HL-60/S4 (cell line): ENCODE data around the gene SLC25A21.

ENCODE experiments used
- in situ Hi-C: fragments of 300-500 bp; cut with MboI; formaldehyde crosslinking; loops from 2 replicates; pipeline ENCODE4 v1.14.3; 2022; ENCODE audit warnings: low sequenced_read_pairs

The SLC25A21 gene

GRCh38 chr14:37054144-37054543 is 118.3 kb downstream of the SLC25A21 start:
- in situ Hi-C loops = no loop called here

- in situ Hi-C loops = no loop called here
Measured at GRCh38 chr14:37051680-37052079, 120.7 kb downstream of the SLC25A21 start.

- in situ Hi-C loops = no loop called here
Measured at GRCh38 chr14:37051153-37051552, 121.3 kb downstream of the SLC25A21 start.

- in situ Hi-C loops = no loop called here
Measured at GRCh38 chr14:37048666-37049071, 123.7 kb downstream of the SLC25A21 start.

- in situ Hi-C loops = no loop called here
Measured at GRCh38 chr14:37047996-37048395, 124.4 kb downstream of the SLC25A21 start.

GRCh38 chr14:37047226-37047625 is 125.2 kb downstream of the SLC25A21 start:
- in situ Hi-C loops = no loop called here

- in situ Hi-C loops = no loop called here
Measured at GRCh38 chr14:37046815-37047214, 125.6 kb downstream of the SLC25A21 start.

GRCh38 chr14:37045340-37046061 is 126.9 kb downstream of the SLC25A21 start:
- in situ Hi-C loops = no loop called here

- in situ Hi-C loops = no loop called here
Measured at GRCh38 chr14:37037636-37038387, 134.6 kb downstream of the SLC25A21 start.

- in situ Hi-C loops = no loop called here
Measured at GRCh38 chr14:37036669-37037341, 135.6 kb downstream of the SLC25A21 start.

GRCh38 chr14:37035401-37035800 is 137.0 kb downstream of the SLC25A21 start:
- in situ Hi-C loops = no loop called here

GRCh38 chr14:37034410-37035285 is 137.8 kb downstream of the SLC25A21 start:
- in situ Hi-C loops = no loop called here

GRCh38 chr14:37032863-37033262 is 139.5 kb downstream of the SLC25A21 start:
- in situ Hi-C loops = no loop called here

GRCh38 chr14:37027188-37027824 is 145.1 kb downstream of the SLC25A21 start:
- in situ Hi-C loops = no loop called here

- in situ Hi-C loops = no loop called here
Measured at GRCh38 chr14:37023875-37024565, 148.4 kb downstream of the SLC25A21 start.

- in situ Hi-C loops = no loop called here
Measured at GRCh38 chr14:37021390-37021789, 151.0 kb downstream of the SLC25A21 start.

GRCh38 chr14:37019488-37019887 is 152.9 kb downstream of the SLC25A21 start:
- in situ Hi-C loops = no loop called here

- in situ Hi-C loops = no loop called here
Measured at GRCh38 chr14:37018571-37019240, 153.7 kb downstream of the SLC25A21 start.

- in situ Hi-C loops = no loop called here
Measured at GRCh38 chr14:37013078-37013477, 159.3 kb downstream of the SLC25A21 start.
